ENCODE data around the gene INSYN2A.

GRCh38 chr10:127162841-127163240 lies 33.5 kb downstream of the INSYN2A start:
- TF ChIP-seq CTCF (IDR thresholded peaks at IDR 0.05) (no peak), POLR2A (IDR thresholded peaks at IDR 0.05) (no peak), POLR2AphosphoS5 (IDR thresholded peaks at IDR 0.05) (no peak)
